Measurements from ENCODE around the gene SMARCA2.
"Not testable (repeated sequence)": the region's sequence is repeated elsewhere in the genome, so short reads cannot be mapped to it uniquely, and the experiment has no call there.

Gene SMARCA2

GRCh38 chr9:2145746-2146145, 130.6 kb downstream of the SMARCA2 start:
- no peak for DNase-seq (ENCODE audit: low read depth)

GRCh38 chr9:2146700-2147099, 131.6 kb downstream of the SMARCA2 start:
- DNase-seq (ENCODE audit: low read depth), result not testable (repeated sequence)

- no peak for DNase-seq (ENCODE audit: low read depth)
Observed at GRCh38 chr9:2150338-2150737, 135.2 kb downstream of the SMARCA2 start.

GRCh38 chr9:2151171-2151570, 136.0 kb downstream of the SMARCA2 start:
- no peak for DNase-seq (ENCODE audit: low read depth)

GRCh38 chr9:2152966-2153629, 138.0 kb downstream of the SMARCA2 start:
- DNase-seq (ENCODE audit: low read depth), result no peak

- DNase-seq (ENCODE audit: low read depth), result no peak
Observed at GRCh38 chr9:2153630-2154217, 138.6 kb downstream of the SMARCA2 start.

- DNase-seq (ENCODE audit: low read depth), result no peak
Observed at GRCh38 chr9:2154731-2155130, 139.6 kb downstream of the SMARCA2 start.

GRCh38 chr9:2155966-2156365, 140.8 kb downstream of the SMARCA2 start:
- no peak for DNase-seq (ENCODE audit: low read depth)

- peak; percentile 47 for DNase-seq (ENCODE audit: low read depth)
Observed at GRCh38 chr9:2157277-2158110, 142.3 kb downstream of the SMARCA2 start.

GRCh38 chr9:2158111-2158610, 143.0 kb downstream of the SMARCA2 start:
- DNase-seq (ENCODE audit: low read depth), result no peak

- no peak for DNase-seq (ENCODE audit: low read depth)
Observed at GRCh38 chr9:2158766-2159430, 143.8 kb downstream of the SMARCA2 start.

GRCh38 chr9:2159521-2160454, 144.6 kb downstream of the SMARCA2 start:
- no peak for DNase-seq (ENCODE audit: low read depth)

GRCh38 chr9:2161661-2162060, 146.5 kb downstream of the SMARCA2 start:
- no peak for DNase-seq (ENCODE audit: low read depth)

- DNase-seq (ENCODE audit: low read depth), result no peak
Observed at GRCh38 chr9:2163231-2163885, 148.2 kb downstream of the SMARCA2 start.

GRCh38 chr9:2164268-2164667, 149.1 kb downstream of the SMARCA2 start:
- DNase-seq (ENCODE audit: low read depth), result no peak

GRCh38 chr9:2166203-2166602, 151.1 kb downstream of the SMARCA2 start:
- DNase-seq (ENCODE audit: low read depth), result no peak

- DNase-seq (ENCODE audit: low read depth), result no peak
Observed at GRCh38 chr9:2169035-2169434, 153.9 kb downstream of the SMARCA2 start.

- no peak for DNase-seq (ENCODE audit: low read depth)
Observed at GRCh38 chr9:2170722-2171121, 155.6 kb downstream of the SMARCA2 start.

- no peak for DNase-seq (ENCODE audit: low read depth)
Observed at GRCh38 chr9:2173170-2173569, 158.0 kb downstream of the SMARCA2 start.

- no peak for DNase-seq (ENCODE audit: low read depth)
Observed at GRCh38 chr9:2173861-2174260, 158.7 kb downstream of the SMARCA2 start.

- DNase-seq (ENCODE audit: low read depth), result no peak
Observed at GRCh38 chr9:2174306-2174705, 159.2 kb downstream of the SMARCA2 start.
